HepG2 (cell line): Measurements from ENCODE around the gene SNX9. TPM values are rescaled to one million over a fixed set of nuclear protein-coding genes. Genes with fewer than 3 reads are reported as not detected.

ENCODE experiments used
- ATAC-seq: fragments of 200-7000 bp; cut with Tn5 transposase; 3 replicates; pipeline ENCODE4 v1.9.1; 2020; ENCODE audit warnings: mild to moderate bottlenecking, moderate library complexity
- BruUV-seq: library from RNA; stranded (reverse); fragments of 400-500 nt; replicated peaks from 2 replicates; lab custom pipeline; 2021; lab: Mats Ljungman, UMichigan
- CTCF ChIA-PET: fragments of 300-600 bp; formaldehyde crosslinking; extraction: SDS; loops from one replicate; lab custom pipeline; 2021; ENCODE audit warnings: low total read pairs, inconsistent platforms, low intra/inter-chr PET ratio; lab: Yijun Ruan, JAX
- POLR2A ChIA-PET: fragments of 350-600 bp; sonication (Branson Sonifier 250); formaldehyde crosslinking; loops from one replicate; lab custom pipeline; 2020; ENCODE audit warnings: antibody characterized with exemption, inconsistent platforms; lab: Yijun Ruan, JAX
- DNase-seq: peaks from one replicate; pipeline ENCODE4 v3.0.0-alpha.2; 2015; ENCODE audit warnings: low spot score
- FAIRE-seq: peaks from 3 replicates; lab custom pipeline; 2011; peaks lifted over from hg19 to GRCh38; lab: Jason Lieb, UNC
- H2AFZ ChIP-seq: one replicate; pipeline ENCODE4 v1.6.1; 2011; ENCODE audit warnings: low read length, inconsistent platforms
- H3K27ac ChIP-seq: fragments of 300-600 bp; 3 replicates; pipeline ENCODE4 v1.8.0; 2011; ENCODE audit warnings: mixed run types, mild to moderate bottlenecking, mixed read lengths, low read length, inconsistent platforms; ENCODE audit not compliant: insufficient read depth; ENCODE audit errors: extremely low read length
- H3K27me3 ChIP-seq, 2 experiments: fragments of 200-600 bp in 1 of 2; 2 replicates in 1 of 2; 3 replicates in 1 of 2; pipeline versions ENCODE4 v1.6.0 to v1.8.0; 2011; ENCODE audit warnings: low read length in 2 of 2, mild to moderate bottlenecking in 2 of 2, moderate library complexity in 2 of 2, inconsistent platforms in 1 of 2; ENCODE audit not compliant: insufficient read depth in 2 of 2, control insufficient read depth in 1 of 2
- H3K36me3 ChIP-seq, 2 experiments: fragments of 200-600 bp in 1 of 2; replicated peaks in 1 of 2; 2 replicates in 1 of 2; 3 replicates in 1 of 2; pipeline versions ENCODE4 v1.5.1 to v1.8.0; 2011; ENCODE audit warnings: low read length in 2 of 2, inconsistent platforms in 1 of 2; ENCODE audit not compliant: insufficient read depth in 2 of 2, control insufficient read depth in 1 of 2
- H3K4me1 ChIP-seq: 2 replicates; pipeline ENCODE4 v1.5.1; 2012; ENCODE audit warnings: low read length, inconsistent platforms; ENCODE audit not compliant: insufficient read depth
- H3K4me2 ChIP-seq: 2 replicates; pipeline ENCODE4 v1.6.0; 2011; ENCODE audit warnings: low read depth, low read length, inconsistent platforms
- H3K4me3 ChIP-seq, 3 experiments: fragments of 200-600 bp in 1 of 3; sonication (generic), shearing (Covaris generic) in 1 of 3; replicated peaks in 1 of 3; 2 replicates each; pipeline ENCODE4 v1.5.1; 2011 to 2016; ENCODE audit warnings: low read length in 3 of 3, inconsistent platforms in 2 of 3, low read depth in 2 of 3, mild to moderate bottlenecking in 2 of 3, control low read depth in 1 of 3, mixed read lengths in 1 of 3; ENCODE audit not compliant: insufficient read depth in 1 of 3
- H3K79me2 ChIP-seq: one replicate; pipeline ENCODE4 v1.6.1; 2011; ENCODE audit warnings: low read length, inconsistent platforms; ENCODE audit not compliant: insufficient read depth
- H3K9ac ChIP-seq: 2 replicates; pipeline ENCODE4 v1.6.0; 2011; ENCODE audit warnings: mild to moderate bottlenecking, low read depth, low read length, inconsistent platforms; ENCODE audit not compliant: insufficient read depth
- H3K9me3 ChIP-seq: 2 replicates; pipeline ENCODE4 v1.5.1; 2012; ENCODE audit warnings: mild to moderate bottlenecking, low read length
- H4K20me1 ChIP-seq: 2 replicates; pipeline ENCODE4 v1.6.0; 2011; ENCODE audit warnings: inconsistent platforms, mild to moderate bottlenecking, low read length, moderate library complexity; ENCODE audit not compliant: insufficient read depth
- FOSL2 ChIP-seq: sonication (generic); formaldehyde crosslinking; IDR thresholded peaks from 2 replicates; pipeline ENCODE4 v1.4.0; 2020; ENCODE audit warnings: missing genetic modification reagents
- JUNB ChIP-seq: sonication (generic); formaldehyde crosslinking; IDR thresholded peaks from 2 replicates; pipeline ENCODE4 v1.8.0; 2022; ENCODE audit warnings: missing genetic modification reagents, mild to moderate bottlenecking, borderline replicate concordance
- NCOR1 ChIP-seq: fragments of 200-600 bp; sonication (generic); IDR thresholded peaks from 2 replicates; pipeline ENCODE4 v1.7.0; 2017; ENCODE audit warnings: antibody characterized with exemption, low read length, borderline replicate concordance
- RERE ChIP-seq: IDR thresholded peaks from 2 replicates; pipeline ENCODE4 v1.6.1; 2016; ENCODE audit warnings: low read depth, missing genetic modification reagents, missing compliant biosample characterization
- ZNF430 ChIP-seq: sonication (generic); formaldehyde crosslinking; IDR thresholded peaks from 2 replicates; pipeline ENCODE4 v1.9.0; 2021; ENCODE audit warnings: mild to moderate bottlenecking, missing genetic modification reagents
- WGBS: methylation state at CpG from one replicate; pipeline ENCODE4 v1.1.6; 2017; ENCODE audit warnings: low lambda C conversion rate; 5-methylcytosine and 5-hydroxymethylcytosine counted together
- in situ Hi-C: cut with HindIII; loops from 2 replicates; pipeline ENCODE4 v1.10.0; 2017; ENCODE audit warnings: low pct_unique_long_range_greater_than_20kb; ENCODE audit not compliant: extremely low pct_ligation_motif_present
- intact Hi-C: fragments of 100-400 bp; cut with micrococcal nuclease; formaldehyde crosslinking; loops from one replicate; pipeline ENCODE4 v1.10.0; 2022; ENCODE audit not compliant: unreplicated experiment
- polyA plus RNA-seq, 8 experiments: library from polyadenylated mRNA; depleted of rRNA in 3 of 8; stranded (reverse) in 7 of 8; unstranded in 1 of 8; fragments of >200 nt; fragmentation: Illumina TruSeq in 4 of 8; extraction: Trizol in 4 of 8; gene quantifications; 2 replicates each; pipeline versions ENCODE4 v1.2.1 to v1.2.3, GENCODE V29; 2011 to 2016; ENCODE audit warnings: low read depth in 4 of 8, missing spikeins in 1 of 8, mixed read lengths in 1 of 8; ENCODE audit not compliant: insufficient read depth in 1 of 8
- total RNA-seq, 5 experiments: library from RNA; depleted of rRNA; stranded (reverse); fragments of >200 nt; fragmentation: Illumina TruSeq; extraction: Trizol; gene quantifications; 2 replicates each; pipeline ENCODE4 v1.2.3, GENCODE V29; 2016; ENCODE audit warnings: low read depth in 1 of 5

The SNX9 gene
- total and polyA plus RNA-seq, 2 of the 13 experiments (the other 11 are each of a cell fraction or from before 2014, with no cell fraction given): 21.9 to 36.0 TPM

GRCh38 chr6:157961832-157962575 is 139.0 kb downstream of the SNX9 start (continued):
- TF ChIP-seq RERE (CRISPR knock-in tag): no peak
- no peak for TF ChIP-seq JUNB (CRISPR knock-in tag)
- TF ChIP-seq FOSL2 (CRISPR knock-in tag): no peak
- no peak for TF ChIP-seq ZNF430 (CRISPR knock-in tag)

GRCh38 chr6:157962601-157963302 is 139.7 kb downstream of the SNX9 start:
- no peak for TF ChIP-seq NCOR1
- Histone ChIP-seq H3K4me3 (no peak overlapping the region), H3K27me3 (no peaks in the 10 kb centered on the region), H3K4me2 (no peak overlapping the region), H3K79me2 (no peaks in the 10 kb centered on the region), H3K36me3 (no peaks in the 10 kb centered on the region), H3K4me1 (peaks cover 36% of the 10 kb centered on the region), H3K9ac (no peak overlapping the region), H4K20me1 (no peaks in the 10 kb centered on the region), H3K27ac (no peak overlapping the region), H2AFZ (no peak overlapping the region), H3K9me3 (peaks cover 19% of the 10 kb centered on the region)
- FAIRE-seq (no peak), ATAC-seq (no peak), DNase-seq (no peak)
- POLR2A ChIA-PET: interaction anchor here (1.9 kb wide), 1 partner anchor 9 kb away, joined by 7 read pairs; no protein-coding TSS in a partner anchor
- 86% methylated on average over 12 of the region's 12 CpGs for WGBS
- BruUV-seq: no TSS peak
- in situ Hi-C loops (no loop called here), intact Hi-C loops (no loop called here)
- CTCF ChIA-PET: no interaction called here
